HepG2 (cell line): Measurements from ENCODE around the gene TRIM62. TPM values are rescaled to one million over a fixed set of nuclear protein-coding genes. Genes with fewer than 3 reads are reported as not detected.

Source experiments
- ATF3 ChIP-seq: sonication (generic); formaldehyde crosslinking; IDR thresholded peaks from 2 replicates; pipeline ENCODE4 v1.4.0; 2020; ENCODE audit warnings: missing genetic modification reagents
- IRF2 ChIP-seq: IDR thresholded peaks from 2 replicates; pipeline ENCODE4 v1.6.1; 2018; ENCODE audit warnings: missing genetic modification reagents, missing compliant biosample characterization
- KLF13 ChIP-seq: sonication (generic); formaldehyde crosslinking; IDR thresholded peaks from 2 replicates; pipeline ENCODE4 v1.4.0; 2020; ENCODE audit warnings: mild to moderate bottlenecking, missing genetic modification reagents
- LRRFIP1 ChIP-seq: sonication (generic); formaldehyde crosslinking; conservative IDR thresholded peaks from 2 replicates; pipeline ENCODE4 v1.4.0; 2020; ENCODE audit warnings: missing genetic modification reagents
- MLXIP ChIP-seq: sonication (generic); formaldehyde crosslinking; IDR thresholded peaks from 2 replicates; pipeline ENCODE4 v1.9.0; 2021; ENCODE audit warnings: missing genetic modification reagents, borderline replicate concordance
- NPAS2 ChIP-seq: sonication (generic); formaldehyde crosslinking; IDR thresholded peaks from 2 replicates; pipeline ENCODE4 v1.8.0; 2022; ENCODE audit warnings: mild to moderate bottlenecking, missing genetic modification reagents, borderline replicate concordance
- PAX8 ChIP-seq: sonication (generic); formaldehyde crosslinking; IDR thresholded peaks from 2 replicates; pipeline ENCODE4 v1.8.0; 2022; ENCODE audit warnings: mild to moderate bottlenecking, missing genetic modification reagents, borderline replicate concordance
- PREB ChIP-seq: sonication (generic); formaldehyde crosslinking; IDR thresholded peaks from 2 replicates; pipeline ENCODE4 v1.4.0; 2020; ENCODE audit warnings: missing genetic modification reagents
- SMC3 ChIP-seq: IDR thresholded peaks from 2 replicates; pipeline ENCODE4 v1.6.1; 2011; ENCODE audit warnings: low read length, improper control_type of control experiment
- SOX13 ChIP-seq, 3 experiments: fragments of 450-650 bp in 1 of 3; sonication (generic) in 1 of 3; formaldehyde crosslinking in 1 of 3; IDR thresholded peaks in 2 of 3; conservative IDR thresholded peaks in 1 of 3; 2 replicates each; pipeline versions ENCODE4 v1.5.0 to v1.6.1; 2016 to 2020; ENCODE audit warnings: antibody characterized with exemption in 1 of 3, mild to moderate bottlenecking in 1 of 3, missing compliant biosample characterization in 1 of 3, missing genetic modification reagents in 1 of 3, moderate library complexity in 1 of 3
- U2AF2 ChIP-seq: fragments of 200-400 bp; formaldehyde crosslinking; IDR thresholded peaks from 2 replicates; pipeline ENCODE4 v1.6.1; 2017; ENCODE audit warnings: low read depth, mild to moderate bottlenecking, low read length
- ZBTB8A ChIP-seq: sonication (generic); formaldehyde crosslinking; IDR thresholded peaks from 2 replicates; pipeline ENCODE4 v1.4.0; 2020; ENCODE audit warnings: mild to moderate bottlenecking, low read depth, missing genetic modification reagents, borderline replicate concordance
- ZNF136 ChIP-seq: sonication (generic); formaldehyde crosslinking; IDR thresholded peaks from 2 replicates; pipeline ENCODE4 v1.8.1; 2022; ENCODE audit warnings: low read depth, mild to moderate bottlenecking, moderate library complexity, missing genetic modification reagents
- ZNF512B ChIP-seq: sonication (generic); formaldehyde crosslinking; IDR thresholded peaks from 2 replicates; pipeline ENCODE4 v1.5.1; 2020; ENCODE audit warnings: missing genetic modification reagents, mild to moderate bottlenecking, borderline replicate concordance
- ZNF629 ChIP-seq: sonication (generic); formaldehyde crosslinking; conservative IDR thresholded peaks from 2 replicates; pipeline ENCODE4 v1.5.0; 2020; ENCODE audit warnings: missing genetic modification reagents
- ZSCAN20 ChIP-seq: sonication (generic); formaldehyde crosslinking; IDR thresholded peaks from 2 replicates; pipeline ENCODE4 v1.4.0; 2020; ENCODE audit warnings: missing genetic modification reagents, mild to moderate bottlenecking, borderline replicate concordance
- polyA plus RNA-seq, 8 experiments: library from polyadenylated mRNA; depleted of rRNA in 3 of 8; stranded (reverse) in 7 of 8; unstranded in 1 of 8; fragments of >200 nt; fragmentation: Illumina TruSeq in 4 of 8; extraction: Trizol in 4 of 8; gene quantifications; 2 replicates each; pipeline versions ENCODE4 v1.2.1 to v1.2.3, GENCODE V29; 2011 to 2016; ENCODE audit warnings: low read depth in 4 of 8, missing spikeins in 1 of 8, mixed read lengths in 1 of 8; ENCODE audit not compliant: insufficient read depth in 1 of 8
- total RNA-seq, 5 experiments: library from RNA; depleted of rRNA; stranded (reverse); fragments of >200 nt; fragmentation: Illumina TruSeq; extraction: Trizol; gene quantifications; 2 replicates each; pipeline ENCODE4 v1.2.3, GENCODE V29; 2016; ENCODE audit warnings: low read depth in 1 of 5

TRIM62 gene
- total and polyA plus RNA-seq, 2 of the 13 experiments (the other 11 are each of a cell fraction or from before 2014, with no cell fraction given), result 0.53 to 0.57 TPM

GRCh38 chr1:33180911-33181890 is 642 bp downstream of the TRIM62 start (continued):
- no peak for TF ChIP-seq ZNF512B (CRISPR knock-in tag)
- no peak; the same call in 1 of the 2 replicates for TF ChIP-seq ZNF136 (CRISPR knock-in tag)
- TF ChIP-seq SMC3, result no peak
- TF ChIP-seq SOX13 (IDR thresholded peaks at IDR 0.05), result no peak
- no peak for TF ChIP-seq SOX13 (CRISPR knock-in tag; conservative IDR thresholded peaks at IDR 0.05 in 1 of 2, IDR thresholded peaks at IDR 0.05 in 1 of 2)
- TF ChIP-seq KLF13 (CRISPR knock-in tag), result no peak
- no peak for TF ChIP-seq MLXIP (CRISPR knock-in tag)
- no peak for TF ChIP-seq ZBTB8A (CRISPR knock-in tag)
- no peak for TF ChIP-seq LRRFIP1 (CRISPR knock-in tag)
- TF ChIP-seq ATF3 (CRISPR knock-in tag), result no peak
- TF ChIP-seq U2AF2, result no peak
- TF ChIP-seq PAX8 (CRISPR knock-in tag), result no peak
- no peak for TF ChIP-seq IRF2 (CRISPR knock-in tag)
- TF ChIP-seq ZSCAN20, result no peak
- TF ChIP-seq PREB (CRISPR knock-in tag), result no peak
- no peak for TF ChIP-seq ZNF629 (CRISPR knock-in tag)
- no peak for TF ChIP-seq NPAS2 (CRISPR knock-in tag)
